OCI-LY1 (cell line): ENCODE measurements around the gene LZTR1.
"Not testable (repeated sequence)": the region's sequence is repeated elsewhere in the genome, so short reads cannot be mapped to it uniquely, and the experiment has no call there.

Source experiments
- EZH2 ChIP-seq: fragments of 200-600 bp; sonication (generic), shearing (Covaris generic); IDR thresholded peaks from 2 replicates; pipeline ENCODE4 v1.8.0; 2017; ENCODE audit warnings: borderline replicate concordance, mixed run types, mild to moderate bottlenecking, antibody characterized with exemption, low read length, moderate library complexity, mixed read lengths
- TF ChIP-seq, protein P1 (sequence below): fragments of 200-600 bp; sonication (generic), shearing (Covaris generic); IDR thresholded peaks from 2 replicates; pipeline ENCODE4 v1.5.1; 2017; ENCODE audit warnings: mild to moderate bottlenecking, antibody characterized with exemption, low read length, moderate library complexity, mixed read lengths

DNA sequence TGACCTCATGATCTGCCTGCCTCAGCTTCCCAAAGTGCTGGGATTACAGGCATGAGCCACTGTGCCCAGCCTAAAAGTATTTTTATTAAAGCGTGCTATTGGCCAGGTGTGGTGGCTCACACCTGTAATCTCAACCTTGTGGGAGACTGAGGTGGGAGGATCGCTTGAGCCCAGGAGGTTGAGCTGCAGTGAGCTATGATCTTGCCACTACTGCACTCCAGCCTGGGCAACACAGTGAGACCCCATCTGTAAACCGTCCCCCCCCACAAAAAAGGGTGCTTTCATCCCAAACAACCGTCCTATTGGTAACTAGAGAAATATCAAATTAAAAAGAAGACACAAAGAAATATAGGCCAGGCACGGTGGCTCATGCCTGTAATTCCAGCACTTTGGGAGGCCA, 57.1 kb downstream of the LZTR1 start:
- TF ChIP-seq EZH2: not testable (repeated sequence)
- TF ChIP-seq, protein P1, sequence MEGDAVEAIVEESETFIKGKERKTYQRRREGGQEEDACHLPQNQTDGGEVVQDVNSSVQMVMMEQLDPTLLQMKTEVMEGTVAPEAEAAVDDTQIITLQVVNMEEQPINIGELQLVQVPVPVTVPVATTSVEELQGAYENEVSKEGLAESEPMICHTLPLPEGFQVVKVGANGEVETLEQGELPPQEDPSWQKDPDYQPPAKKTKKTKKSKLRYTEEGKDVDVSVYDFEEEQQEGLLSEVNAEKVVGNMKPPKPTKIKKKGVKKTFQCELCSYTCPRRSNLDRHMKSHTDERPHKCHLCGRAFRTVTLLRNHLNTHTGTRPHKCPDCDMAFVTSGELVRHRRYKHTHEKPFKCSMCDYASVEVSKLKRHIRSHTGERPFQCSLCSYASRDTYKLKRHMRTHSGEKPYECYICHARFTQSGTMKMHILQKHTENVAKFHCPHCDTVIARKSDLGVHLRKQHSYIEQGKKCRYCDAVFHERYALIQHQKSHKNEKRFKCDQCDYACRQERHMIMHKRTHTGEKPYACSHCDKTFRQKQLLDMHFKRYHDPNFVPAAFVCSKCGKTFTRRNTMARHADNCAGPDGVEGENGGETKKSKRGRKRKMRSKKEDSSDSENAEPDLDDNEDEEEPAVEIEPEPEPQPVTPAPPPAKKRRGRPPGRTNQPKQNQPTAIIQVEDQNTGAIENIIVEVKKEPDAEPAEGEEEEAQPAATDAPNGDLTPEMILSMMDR: not testable (repeated sequence)
